WTC11 (cell line): ENCODE results near the gene ANTXR1. TPM values are rescaled to one million over a fixed set of nuclear protein-coding genes. Genes with fewer than 3 reads are reported as not detected.

ENCODE experiments used
- ATAC-seq: fragments of 200-7000 bp; cut with Tn5 transposase; 2 replicates; pipeline ENCODE4 v1.10.0; 2021; ENCODE audit warnings: mild to moderate bottlenecking, moderate library complexity
- CTCF ChIA-PET: fragments of 300-600 bp; sonication (Branson Sonifier 250); formaldehyde crosslinking; loops from one replicate; lab custom pipeline; 2021; ENCODE audit warnings: antibody characterized with exemption; lab: Charles Lee
- POLR2A ChIA-PET: fragments of 350-600 bp; sonication (Branson Sonifier 250); formaldehyde crosslinking; loops from one replicate; lab custom pipeline; 2021; ENCODE audit warnings: antibody characterized with exemption; lab: Charles Lee
- DNase-seq: peaks from one replicate; pipeline ENCODE4 v3.0.0; 2021; ENCODE audit warnings: low spot score
- H3K27ac Mint-ChIP-seq: 2 replicates; pipeline ENCODE4 v1.8.0; 2021; ENCODE audit warnings: mixed read lengths
- H3K27me3 Mint-ChIP-seq: 2 replicates; pipeline ENCODE4 v1.8.0; 2021; ENCODE audit warnings: low read depth, mild to moderate bottlenecking, moderate library complexity, mixed read lengths
- H3K36me3 Mint-ChIP-seq: 2 replicates; pipeline ENCODE4 v1.8.0; 2021; ENCODE audit warnings: mixed read lengths
- H3K4me1 Mint-ChIP-seq: 2 replicates; pipeline ENCODE4 v1.8.0; 2022; ENCODE audit warnings: mixed read lengths
- H3K4me3 Mint-ChIP-seq: 2 replicates; pipeline ENCODE4 v1.8.0; 2021; ENCODE audit warnings: mild to moderate bottlenecking, moderate library complexity, mixed read lengths
- H3K9me3 Mint-ChIP-seq: 2 replicates; pipeline ENCODE4 v1.8.0; 2021; ENCODE audit warnings: mixed read lengths
- AFF4 ChIP-seq: sonication (generic); formaldehyde crosslinking; IDR thresholded peaks from 2 replicates; pipeline ENCODE4 v1.8.1; 2023; ENCODE audit warnings: mild to moderate bottlenecking, missing genetic modification reagents, borderline replicate concordance
- CREM ChIP-seq: sonication (generic); formaldehyde crosslinking; IDR thresholded peaks from 2 replicates; pipeline ENCODE4 v1.8.1; 2022; ENCODE audit warnings: mild to moderate bottlenecking, missing genetic modification reagents, moderate library complexity
- ELF4 ChIP-seq: sonication (generic); formaldehyde crosslinking; IDR thresholded peaks from 2 replicates; pipeline ENCODE4 v1.8.1; 2022; ENCODE audit warnings: low read depth, mild to moderate bottlenecking, moderate library complexity, missing genetic modification reagents
- FOXJ3 ChIP-seq: sonication (generic); formaldehyde crosslinking; IDR thresholded peaks from 2 replicates; pipeline ENCODE4 v1.9.0; 2021; ENCODE audit warnings: missing genetic modification reagents, mild to moderate bottlenecking, borderline replicate concordance
- FOXP1 ChIP-seq: sonication (generic); formaldehyde crosslinking; IDR thresholded peaks from 2 replicates; pipeline ENCODE4 v1.8.0; 2022; ENCODE audit warnings: missing genetic modification reagents, mild to moderate bottlenecking, moderate library complexity, borderline replicate concordance
- GABPB1 ChIP-seq: sonication (generic); formaldehyde crosslinking; IDR thresholded peaks from 2 replicates; pipeline ENCODE4 v1.8.1; 2023; ENCODE audit warnings: mild to moderate bottlenecking, missing genetic modification reagents
- HMGA2 ChIP-seq: fragments of 250-450 bp; sonication (Bioruptor Pico); IDR thresholded peaks from 2 replicates; pipeline ENCODE4 v1.4.0; 2021; ENCODE audit warnings: mild to moderate bottlenecking, moderate library complexity
- JUN ChIP-seq: sonication (generic); formaldehyde crosslinking; IDR thresholded peaks from 2 replicates; pipeline ENCODE4 v1.8.0; 2023; ENCODE audit warnings: mild to moderate bottlenecking, missing genetic modification reagents
- NR3C1 ChIP-seq: sonication (generic); formaldehyde crosslinking; conservative IDR thresholded peaks from 2 replicates; pipeline ENCODE4 v1.8.1; 2023; ENCODE audit warnings: low read depth, mild to moderate bottlenecking, missing genetic modification reagents
- TCF7 ChIP-seq: sonication (generic); formaldehyde crosslinking; IDR thresholded peaks from 2 replicates; pipeline ENCODE4 v1.8.0; 2022; ENCODE audit warnings: mild to moderate bottlenecking, low read depth, missing genetic modification reagents, moderate library complexity
- ZBTB43 ChIP-seq: sonication (generic); formaldehyde crosslinking; IDR thresholded peaks from 2 replicates; pipeline ENCODE4 v1.8.1; 2023; ENCODE audit warnings: mild to moderate bottlenecking, missing genetic modification reagents
- ZNF671 ChIP-seq: fragments of 250-450 bp; sonication (Bioruptor Pico); IDR thresholded peaks from 2 replicates; pipeline ENCODE4 v1.8.0; 2021; ENCODE audit warnings: mild to moderate bottlenecking
- total RNA-seq: library from RNA; stranded (reverse); gene quantifications from 3 replicates; pipeline ENCODE4 v1.2.3, GENCODE V29; 2021
- TF ChIP-seq, protein P1 (sequence below): fragments of 250-450 bp; sonication (Bioruptor Pico); IDR thresholded peaks from 2 replicates; pipeline ENCODE4 v1.9.0; 2021; ENCODE audit warnings: mild to moderate bottlenecking, borderline replicate concordance
- TF ChIP-seq, protein P2 (sequence below): sonication (generic); formaldehyde crosslinking; conservative IDR thresholded peaks from 2 replicates; pipeline ENCODE4 v1.8.1; 2022; ENCODE audit warnings: mild to moderate bottlenecking, missing genetic modification reagents
- TF ChIP-seq, protein P3 (sequence below): fragments of 250-450 bp; sonication (Bioruptor Pico); conservative IDR thresholded peaks from 2 replicates; pipeline ENCODE4 v1.9.0; 2021; ENCODE audit warnings: mild to moderate bottlenecking
- TF ChIP-seq, protein P4 (sequence below): fragments of 250-450 bp; sonication (Bioruptor Pico); IDR thresholded peaks from 2 replicates; pipeline ENCODE4 v1.9.0; 2021; ENCODE audit warnings: mild to moderate bottlenecking
- TF ChIP-seq, protein P5 (sequence below): fragments of 250-450 bp; sonication (Bioruptor Pico); IDR thresholded peaks from 2 replicates; pipeline ENCODE4 v1.8.0; 2021; ENCODE audit warnings: mild to moderate bottlenecking

The ANTXR1 gene
- total RNA-seq, 1 experiment from 2014 or later, result 30.0 TPM

DNA sequence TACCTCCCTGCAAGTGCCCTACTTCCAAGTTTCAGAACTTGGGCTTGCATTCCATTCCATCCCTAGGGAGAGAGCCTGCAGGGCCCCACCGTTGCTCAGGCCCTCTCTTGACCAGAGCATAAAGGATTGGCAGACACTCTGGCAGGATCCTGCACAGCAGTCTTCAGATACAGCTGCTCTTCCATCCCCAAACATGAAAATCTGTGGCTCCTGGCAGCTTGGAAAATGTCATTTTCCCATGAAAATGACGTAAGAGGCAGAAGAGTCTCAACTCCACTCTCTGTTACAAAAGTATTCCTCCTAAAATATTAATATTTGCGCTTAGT is 211.5 kb downstream of the ANTXR1 start:
- DNase-seq, result no peak
- H3K9me3 Mint-ChIP-seq, result no peaks in the 10 kb centered on the region
- TF ChIP-seq, protein P1, sequence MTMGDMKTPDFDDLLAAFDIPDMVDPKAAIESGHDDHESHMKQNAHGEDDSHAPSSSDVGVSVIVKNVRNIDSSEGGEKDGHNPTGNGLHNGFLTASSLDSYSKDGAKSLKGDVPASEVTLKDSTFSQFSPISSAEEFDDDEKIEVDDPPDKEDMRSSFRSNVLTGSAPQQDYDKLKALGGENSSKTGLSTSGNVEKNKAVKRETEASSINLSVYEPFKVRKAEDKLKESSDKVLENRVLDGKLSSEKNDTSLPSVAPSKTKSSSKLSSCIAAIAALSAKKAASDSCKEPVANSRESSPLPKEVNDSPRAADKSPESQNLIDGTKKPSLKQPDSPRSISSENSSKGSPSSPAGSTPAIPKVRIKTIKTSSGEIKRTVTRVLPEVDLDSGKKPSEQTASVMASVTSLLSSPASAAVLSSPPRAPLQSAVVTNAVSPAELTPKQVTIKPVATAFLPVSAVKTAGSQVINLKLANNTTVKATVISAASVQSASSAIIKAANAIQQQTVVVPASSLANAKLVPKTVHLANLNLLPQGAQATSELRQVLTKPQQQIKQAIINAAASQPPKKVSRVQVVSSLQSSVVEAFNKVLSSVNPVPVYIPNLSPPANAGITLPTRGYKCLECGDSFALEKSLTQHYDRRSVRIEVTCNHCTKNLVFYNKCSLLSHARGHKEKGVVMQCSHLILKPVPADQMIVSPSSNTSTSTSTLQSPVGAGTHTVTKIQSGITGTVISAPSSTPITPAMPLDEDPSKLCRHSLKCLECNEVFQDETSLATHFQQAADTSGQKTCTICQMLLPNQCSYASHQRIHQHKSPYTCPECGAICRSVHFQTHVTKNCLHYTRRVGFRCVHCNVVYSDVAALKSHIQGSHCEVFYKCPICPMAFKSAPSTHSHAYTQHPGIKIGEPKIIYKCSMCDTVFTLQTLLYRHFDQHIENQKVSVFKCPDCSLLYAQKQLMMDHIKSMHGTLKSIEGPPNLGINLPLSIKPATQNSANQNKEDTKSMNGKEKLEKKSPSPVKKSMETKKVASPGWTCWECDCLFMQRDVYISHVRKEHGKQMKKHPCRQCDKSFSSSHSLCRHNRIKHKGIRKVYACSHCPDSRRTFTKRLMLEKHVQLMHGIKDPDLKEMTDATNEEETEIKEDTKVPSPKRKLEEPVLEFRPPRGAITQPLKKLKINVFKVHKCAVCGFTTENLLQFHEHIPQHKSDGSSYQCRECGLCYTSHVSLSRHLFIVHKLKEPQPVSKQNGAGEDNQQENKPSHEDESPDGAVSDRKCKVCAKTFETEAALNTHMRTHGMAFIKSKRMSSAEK (CRISPR knock-in tag), result no peak
- TF ChIP-seq CREM, result no peak
- TF ChIP-seq, protein P2, sequence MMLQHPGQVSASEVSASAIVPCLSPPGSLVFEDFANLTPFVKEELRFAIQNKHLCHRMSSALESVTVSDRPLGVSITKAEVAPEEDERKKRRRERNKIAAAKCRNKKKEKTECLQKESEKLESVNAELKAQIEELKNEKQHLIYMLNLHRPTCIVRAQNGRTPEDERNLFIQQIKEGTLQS (CRISPR knock-in tag), result no peak
- TF ChIP-seq, protein P3, sequence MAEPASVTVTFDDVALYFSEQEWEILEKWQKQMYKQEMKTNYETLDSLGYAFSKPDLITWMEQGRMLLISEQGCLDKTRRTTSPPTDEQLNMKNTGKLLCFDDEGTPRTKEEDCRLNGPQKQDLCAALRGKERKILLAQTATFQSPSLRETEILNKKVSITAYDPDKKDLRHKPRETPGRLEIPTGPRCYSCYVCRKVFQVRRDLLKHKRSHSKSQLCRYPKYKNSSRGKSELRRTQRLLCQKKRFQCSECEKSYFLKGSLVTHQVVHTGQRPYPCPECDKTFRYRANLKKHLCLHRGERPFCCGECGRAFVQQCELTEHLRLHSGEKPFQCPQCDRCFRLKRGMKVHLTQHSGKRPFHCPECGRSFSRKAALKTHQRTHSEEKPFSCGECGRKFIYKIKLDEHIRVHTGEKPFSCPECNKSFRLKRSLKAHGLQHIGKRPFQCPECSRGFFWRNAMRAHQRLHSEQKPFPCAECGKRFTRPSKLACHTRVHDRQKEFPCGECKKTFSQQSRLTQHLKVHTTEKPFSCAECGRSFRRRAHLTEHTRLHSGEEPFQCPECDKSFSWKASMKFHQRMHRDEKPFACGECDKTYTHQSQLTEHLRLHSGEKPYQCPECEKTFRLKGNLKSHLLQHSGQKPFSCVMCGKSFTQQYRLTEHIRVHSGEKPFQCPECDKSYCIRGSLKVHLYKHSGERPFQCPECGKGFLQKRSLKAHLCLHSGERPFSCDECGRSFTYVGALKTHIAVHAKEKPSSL (CRISPR knock-in tag), result no peak
- TF ChIP-seq JUN (CRISPR knock-in tag), result no peak
- TF ChIP-seq ZNF671 (CRISPR knock-in tag), result no peak
- TF ChIP-seq, protein P4, sequence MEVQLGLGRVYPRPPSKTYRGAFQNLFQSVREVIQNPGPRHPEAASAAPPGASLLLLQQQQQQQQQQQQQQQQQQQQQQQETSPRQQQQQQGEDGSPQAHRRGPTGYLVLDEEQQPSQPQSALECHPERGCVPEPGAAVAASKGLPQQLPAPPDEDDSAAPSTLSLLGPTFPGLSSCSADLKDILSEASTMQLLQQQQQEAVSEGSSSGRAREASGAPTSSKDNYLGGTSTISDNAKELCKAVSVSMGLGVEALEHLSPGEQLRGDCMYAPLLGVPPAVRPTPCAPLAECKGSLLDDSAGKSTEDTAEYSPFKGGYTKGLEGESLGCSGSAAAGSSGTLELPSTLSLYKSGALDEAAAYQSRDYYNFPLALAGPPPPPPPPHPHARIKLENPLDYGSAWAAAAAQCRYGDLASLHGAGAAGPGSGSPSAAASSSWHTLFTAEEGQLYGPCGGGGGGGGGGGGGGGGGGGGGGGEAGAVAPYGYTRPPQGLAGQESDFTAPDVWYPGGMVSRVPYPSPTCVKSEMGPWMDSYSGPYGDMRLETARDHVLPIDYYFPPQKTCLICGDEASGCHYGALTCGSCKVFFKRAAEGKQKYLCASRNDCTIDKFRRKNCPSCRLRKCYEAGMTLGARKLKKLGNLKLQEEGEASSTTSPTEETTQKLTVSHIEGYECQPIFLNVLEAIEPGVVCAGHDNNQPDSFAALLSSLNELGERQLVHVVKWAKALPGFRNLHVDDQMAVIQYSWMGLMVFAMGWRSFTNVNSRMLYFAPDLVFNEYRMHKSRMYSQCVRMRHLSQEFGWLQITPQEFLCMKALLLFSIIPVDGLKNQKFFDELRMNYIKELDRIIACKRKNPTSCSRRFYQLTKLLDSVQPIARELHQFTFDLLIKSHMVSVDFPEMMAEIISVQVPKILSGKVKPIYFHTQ (CRISPR knock-in tag), result no peak
- TF ChIP-seq, protein P5, sequence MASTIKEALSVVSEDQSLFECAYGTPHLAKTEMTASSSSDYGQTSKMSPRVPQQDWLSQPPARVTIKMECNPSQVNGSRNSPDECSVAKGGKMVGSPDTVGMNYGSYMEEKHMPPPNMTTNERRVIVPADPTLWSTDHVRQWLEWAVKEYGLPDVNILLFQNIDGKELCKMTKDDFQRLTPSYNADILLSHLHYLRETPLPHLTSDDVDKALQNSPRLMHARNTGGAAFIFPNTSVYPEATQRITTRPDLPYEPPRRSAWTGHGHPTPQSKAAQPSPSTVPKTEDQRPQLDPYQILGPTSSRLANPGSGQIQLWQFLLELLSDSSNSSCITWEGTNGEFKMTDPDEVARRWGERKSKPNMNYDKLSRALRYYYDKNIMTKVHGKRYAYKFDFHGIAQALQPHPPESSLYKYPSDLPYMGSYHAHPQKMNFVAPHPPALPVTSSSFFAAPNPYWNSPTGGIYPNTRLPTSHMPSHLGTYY (CRISPR knock-in tag), result no peak
- TF ChIP-seq NR3C1 (CRISPR knock-in tag), result no peak
- TF ChIP-seq, all 79 proteins: peak for 0
- H3K4me3 Mint-ChIP-seq, result no peak overlapping the region
- ChIA-PET CTCF (interaction anchor here (0.6 kb wide), 1 partner anchor 81 kb away, joined by 4 read pairs; no protein-coding TSS in a partner anchor), POLR2A (no interaction called here)
- peaks cover 17% of the 10 kb centered on the region for H3K4me1 Mint-ChIP-seq
- ATAC-seq, result no peak
- H3K27ac Mint-ChIP-seq, result no peak overlapping the region
- no peaks in the 10 kb centered on the region for H3K36me3 Mint-ChIP-seq
- no peaks in the 10 kb centered on the region for H3K27me3 Mint-ChIP-seq

DNA sequence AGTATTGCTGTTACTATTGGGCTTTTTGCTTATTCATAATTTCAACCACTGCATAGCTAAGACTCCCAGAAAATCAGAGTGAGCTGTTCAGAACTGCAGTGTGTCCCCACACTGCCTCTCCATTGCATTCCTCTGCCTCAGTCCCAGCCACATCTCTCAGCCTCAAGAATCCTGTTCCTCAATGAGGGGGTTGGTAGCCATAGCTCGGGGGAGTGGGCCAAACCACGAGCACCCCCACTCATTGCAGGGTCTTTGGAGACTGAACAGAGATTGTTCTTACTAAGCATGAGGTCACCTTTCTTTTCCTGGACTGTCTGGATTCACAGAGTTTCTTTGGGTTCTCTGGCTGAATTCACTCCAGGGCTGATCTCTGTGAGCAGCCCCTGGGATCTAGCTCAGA is 213.0 kb downstream of the ANTXR1 start:
- Mint-ChIP-seq H3K27me3 (no peaks in the 10 kb centered on the region), H3K36me3 (no peaks in the 10 kb centered on the region), H3K4me3 (no peak overlapping the region), H3K4me1 (peaks cover 17% of the 10 kb centered on the region), H3K27ac (no peak overlapping the region), H3K9me3 (peaks cover 2% of the 10 kb centered on the region)
- no peak for DNase-seq
- TF ChIP-seq ZBTB43 (CRISPR knock-in tag) (no peak), FOXP1 (CRISPR knock-in tag) (no peak), HMGA2 (CRISPR knock-in tag) (no peak), AFF4 (no peak), GABPB1 (CRISPR knock-in tag) (no peak), FOXJ3 (CRISPR knock-in tag) (no peak), TCF7 (CRISPR knock-in tag) (no peak), ELF4 (CRISPR knock-in tag) (no peak)
- ChIA-PET POLR2A (no interaction called here), CTCF (interaction anchor here (1.6 kb wide), 1 partner anchor 18 kb away, joined by 4 read pairs; no protein-coding TSS in a partner anchor)
- no peak for ATAC-seq
